Lower leg skin (tissue), 4 donors: Measurements from ENCODE around the gene BCAT1. TPM values are rescaled to one million over a fixed set of nuclear protein-coding genes. Genes with fewer than 3 reads are reported as not detected.

Source experiments
- DNase-seq, 2 donors: peaks; one replicate each; pipeline ENCODE4 v3.0.0-alpha.2; 2019; ENCODE audit warnings: low spot score in 2 of 2
- H3K4me3 ChIP-seq: fragments of 200-600 bp; sonication (generic); 2 replicates; pipeline ENCODE4 v1.5.1; 2017; ENCODE audit warnings: mild to moderate bottlenecking, low read depth; ENCODE audit not compliant: poor library complexity, severe bottlenecking
- POLR2A ChIP-seq, 2 donors: fragments of 450-650 bp; IDR thresholded peaks; one replicate each; pipeline ENCODE4 v1.6.1; 2016 to 2017; ENCODE audit warnings: antibody characterized with exemption in 2 of 2, mild to moderate bottlenecking in 1 of 2, moderate library complexity in 1 of 2
- WGBS, 2 donors: methylation state at CpG; one replicate each; pipeline ENCODE4 v1.1.5; 2018; 5-methylcytosine and 5-hydroxymethylcytosine counted together
- intact Hi-C: fragments of 100-400 bp; cut with DNase I; formaldehyde crosslinking; loops from one replicate; pipeline ENCODE4 v1.15.0; 2023; ENCODE audit warnings: low total_unique reads
- total RNA-seq, 4 donors: library from RNA; depleted of rRNA; stranded (reverse); fragments of >200 nt; gene quantifications; one replicate each; pipeline ENCODE4 v1.1.0, GENCODE V29; 2016
- TF ChIP-seq, protein P1 (sequence below), 3 donors: fragments of 450-650 bp; IDR thresholded peaks; one replicate each; pipeline ENCODE4 v1.5.1; 2016; ENCODE audit warnings: antibody characterized with exemption in 3 of 3, mild to moderate bottlenecking in 3 of 3, moderate library complexity in 2 of 3

BCAT1 gene
- total RNA-seq, 4 donors from 2014 or later, result 1.0 to 4.6 (median 2.8) TPM

DNA sequence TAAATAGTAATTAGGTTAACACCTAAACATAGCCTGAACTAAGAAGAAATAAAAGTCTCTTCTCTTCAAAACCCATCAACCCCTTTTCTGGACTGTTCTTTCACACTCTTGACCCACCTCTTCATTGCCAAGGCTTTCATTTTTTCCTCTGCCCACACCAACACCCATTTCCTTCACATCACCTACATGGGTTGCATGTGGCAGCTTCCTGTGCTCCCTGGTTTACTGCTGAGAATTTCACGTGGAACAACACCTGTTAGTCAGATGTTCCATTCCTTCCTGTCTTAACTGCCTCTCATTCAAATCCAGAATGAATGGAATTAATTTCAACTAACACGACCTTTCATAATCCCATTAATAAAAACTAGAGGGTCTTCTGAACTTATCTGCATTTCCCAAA lies 157.3 kb downstream of the BCAT1 start:
- TF ChIP-seq POLR2A (IDR thresholded peaks at IDR 0.05), result no peak
- intact Hi-C loops, result no loop called here
- H3K4me3 ChIP-seq, result no peak overlapping the region
- 55 to 57% methylated on average over 2 of the region's 2 CpGs for WGBS, 2 donors
- DNase-seq, result no peak

DNA sequence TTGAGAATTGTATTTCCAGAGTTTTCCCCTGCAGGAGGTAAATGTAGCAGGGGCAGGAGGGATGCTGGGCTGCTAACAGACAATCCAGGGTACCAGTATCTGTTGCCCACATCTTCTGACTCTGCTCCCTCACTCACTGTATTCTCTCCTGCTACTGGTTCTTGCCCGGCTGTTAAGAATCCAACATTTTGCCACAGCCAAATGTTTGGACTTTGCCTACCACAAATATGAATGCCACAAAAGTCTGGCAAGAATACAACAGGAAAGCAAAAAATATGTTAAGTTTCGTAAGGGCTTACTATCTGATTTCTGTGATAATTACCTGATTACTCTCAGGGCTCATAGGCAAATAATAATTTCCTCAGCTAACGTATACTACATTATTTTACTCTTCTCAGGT lies 160.0 kb downstream of the BCAT1 start:
- DNase-seq, result no peak
- intact Hi-C loops, result no loop called here
- no peak overlapping the region for H3K4me3 ChIP-seq
- no peak for TF ChIP-seq POLR2A (IDR thresholded peaks at IDR 0.05)
- TF ChIP-seq, protein P1, sequence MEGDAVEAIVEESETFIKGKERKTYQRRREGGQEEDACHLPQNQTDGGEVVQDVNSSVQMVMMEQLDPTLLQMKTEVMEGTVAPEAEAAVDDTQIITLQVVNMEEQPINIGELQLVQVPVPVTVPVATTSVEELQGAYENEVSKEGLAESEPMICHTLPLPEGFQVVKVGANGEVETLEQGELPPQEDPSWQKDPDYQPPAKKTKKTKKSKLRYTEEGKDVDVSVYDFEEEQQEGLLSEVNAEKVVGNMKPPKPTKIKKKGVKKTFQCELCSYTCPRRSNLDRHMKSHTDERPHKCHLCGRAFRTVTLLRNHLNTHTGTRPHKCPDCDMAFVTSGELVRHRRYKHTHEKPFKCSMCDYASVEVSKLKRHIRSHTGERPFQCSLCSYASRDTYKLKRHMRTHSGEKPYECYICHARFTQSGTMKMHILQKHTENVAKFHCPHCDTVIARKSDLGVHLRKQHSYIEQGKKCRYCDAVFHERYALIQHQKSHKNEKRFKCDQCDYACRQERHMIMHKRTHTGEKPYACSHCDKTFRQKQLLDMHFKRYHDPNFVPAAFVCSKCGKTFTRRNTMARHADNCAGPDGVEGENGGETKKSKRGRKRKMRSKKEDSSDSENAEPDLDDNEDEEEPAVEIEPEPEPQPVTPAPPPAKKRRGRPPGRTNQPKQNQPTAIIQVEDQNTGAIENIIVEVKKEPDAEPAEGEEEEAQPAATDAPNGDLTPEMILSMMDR (IDR thresholded peaks at IDR 0.05), result no peak
- WGBS, 2 donors, result 59 to 67% methylated on average over 3 of the region's 3 CpGs

DNA sequence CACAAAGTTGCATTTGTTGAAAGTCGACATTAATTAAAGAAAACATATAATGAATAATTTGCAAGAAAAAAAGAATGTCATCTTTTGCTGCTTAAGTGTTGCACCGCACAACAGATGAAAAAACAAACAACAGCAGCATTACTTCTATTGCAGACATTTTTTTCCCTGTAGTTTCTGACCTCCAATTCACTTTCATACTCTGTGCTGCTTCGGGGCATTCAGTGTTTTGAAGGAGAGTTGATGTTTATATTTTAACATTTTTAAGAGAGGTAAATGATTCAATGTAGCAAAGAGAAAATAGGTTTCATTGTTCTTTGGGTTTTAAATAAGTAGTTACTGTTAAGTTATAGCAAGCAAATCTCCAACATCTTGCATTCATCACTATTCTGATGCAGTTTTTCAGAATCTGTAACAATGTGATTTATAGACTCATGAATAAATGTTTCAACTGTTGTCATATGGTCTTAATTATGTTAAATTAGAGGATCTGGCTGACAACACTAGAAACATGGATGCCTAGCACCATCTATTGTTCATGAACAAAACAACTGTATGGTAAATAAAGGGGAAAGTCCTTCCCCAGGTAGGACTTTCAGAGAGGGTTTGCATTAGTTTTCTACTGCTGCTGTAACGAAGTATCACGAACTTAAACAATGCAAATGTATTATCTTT lies 168.1 kb downstream of the BCAT1 start:
- 48 to 52% methylated on average over 5 of the region's 5 CpGs for WGBS, 2 donors
- H3K4me3 ChIP-seq, result no peak overlapping the region
- intact Hi-C loops, result no loop called here
- TF ChIP-seq POLR2A (IDR thresholded peaks at IDR 0.05), result no peak
- TF ChIP-seq, protein P1 (IDR thresholded peaks at IDR 0.05), result no peak
- no peak for DNase-seq

DNA sequence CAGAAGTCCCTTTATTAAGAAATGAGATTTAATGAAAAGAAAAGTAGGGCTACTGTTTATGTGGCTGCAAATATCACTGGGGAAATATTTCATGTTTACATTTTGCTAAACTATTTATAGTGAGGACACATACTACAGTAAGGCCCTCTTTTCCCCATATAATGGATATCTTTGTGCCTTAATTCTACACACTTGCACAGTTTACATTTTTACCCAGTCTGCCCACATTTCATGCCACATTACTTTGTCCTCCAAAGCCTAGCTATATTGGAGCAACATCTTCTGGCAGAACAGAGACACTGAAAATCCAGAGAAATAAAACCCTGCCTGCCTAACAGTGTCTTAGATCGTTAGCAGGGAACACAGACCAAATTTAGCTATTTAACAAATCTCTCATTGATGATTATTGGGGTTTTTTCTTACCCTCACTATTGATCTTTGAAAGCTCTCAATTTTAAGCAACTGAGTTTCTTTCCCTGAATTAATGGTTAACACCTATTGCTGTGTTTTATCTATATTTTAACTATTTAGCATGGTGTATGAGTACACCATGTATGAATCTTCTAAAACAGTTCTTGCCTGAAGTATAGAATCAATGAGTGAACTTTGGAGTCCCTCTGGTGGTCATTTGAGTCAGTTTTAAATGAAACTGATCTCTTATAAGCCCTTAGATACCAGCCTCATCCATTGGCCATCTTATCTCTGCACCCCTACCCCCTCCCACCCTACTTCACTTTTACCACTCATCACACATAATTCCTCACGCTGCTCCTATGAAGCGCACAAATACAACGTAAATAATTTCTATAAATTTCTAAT lies 170.2 kb downstream of the BCAT1 start:
- no peak overlapping the region for H3K4me3 ChIP-seq
- no peak for DNase-seq
- TF ChIP-seq POLR2A (IDR thresholded peaks at IDR 0.05), result no peak
- TF ChIP-seq, protein P1 (IDR thresholded peaks at IDR 0.05), result no peak
- 75 to 82% methylated on average over 4 of the region's 4 CpGs for WGBS, 2 donors
- intact Hi-C loops, result no loop called here

DNA sequence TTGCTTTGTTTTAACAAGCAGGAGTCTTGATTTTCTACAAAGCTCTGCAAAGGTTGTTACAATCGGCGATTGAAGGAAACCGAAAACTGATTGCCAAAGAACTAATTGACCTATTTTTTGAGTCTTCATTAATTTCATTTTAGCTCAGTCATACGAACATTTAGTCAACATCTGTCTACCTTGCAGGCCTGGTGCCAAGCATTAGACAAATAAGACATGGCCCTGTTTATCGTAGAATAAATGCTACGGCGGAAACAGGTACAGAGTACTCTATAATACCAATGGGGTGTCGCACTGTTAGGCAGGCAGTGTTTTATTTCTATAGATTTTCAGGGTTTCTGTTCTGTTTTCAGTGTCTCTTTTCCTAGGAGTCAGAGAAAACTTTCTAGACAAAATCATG lies 171.5 kb downstream of the BCAT1 start:
- no peak overlapping the region for H3K4me3 ChIP-seq
- no peak for DNase-seq
- intact Hi-C loops, result no loop called here
- TF ChIP-seq, protein P1 (IDR thresholded peaks at IDR 0.05), result no peak
- no peak for TF ChIP-seq POLR2A (IDR thresholded peaks at IDR 0.05)
- WGBS, 2 donors, result 76 to 80% methylated on average over 8 of the region's 8 CpGs

DNA sequence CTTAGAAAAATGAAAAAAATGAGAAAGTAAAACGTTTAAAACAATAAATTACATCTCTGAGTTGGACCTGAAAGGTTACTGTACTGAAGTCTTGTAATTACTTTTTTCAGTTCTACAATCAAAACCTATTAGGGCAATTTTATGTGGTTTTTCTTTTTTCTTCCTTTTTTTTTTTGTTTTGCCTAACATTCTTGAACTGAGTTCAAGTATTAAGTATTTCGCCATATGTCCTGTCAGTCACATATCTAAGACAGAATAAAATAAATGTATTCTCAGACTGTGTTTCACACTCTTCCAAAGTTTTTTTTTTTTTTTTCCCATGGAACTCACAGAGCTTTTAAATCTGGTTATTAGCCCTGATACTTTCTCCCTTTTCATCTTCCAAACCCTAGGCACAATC lies 172.0 kb downstream of the BCAT1 start:
- no peak overlapping the region for H3K4me3 ChIP-seq
- intact Hi-C loops, result no loop called here
- 43 to 47% methylated on average over 2 of the region's 2 CpGs for WGBS, 2 donors
- no peak for DNase-seq
- no peak for TF ChIP-seq POLR2A (IDR thresholded peaks at IDR 0.05)
- TF ChIP-seq, protein P1 (IDR thresholded peaks at IDR 0.05), result no peak
